ENCODE results near the gene CAMK2D. TPM values are rescaled to one million over a fixed set of nuclear protein-coding genes. Genes with fewer than 3 reads are reported as not detected.

Gene CAMK2D
- total RNA-seq, 1 donor = 207 TPM

DNA sequence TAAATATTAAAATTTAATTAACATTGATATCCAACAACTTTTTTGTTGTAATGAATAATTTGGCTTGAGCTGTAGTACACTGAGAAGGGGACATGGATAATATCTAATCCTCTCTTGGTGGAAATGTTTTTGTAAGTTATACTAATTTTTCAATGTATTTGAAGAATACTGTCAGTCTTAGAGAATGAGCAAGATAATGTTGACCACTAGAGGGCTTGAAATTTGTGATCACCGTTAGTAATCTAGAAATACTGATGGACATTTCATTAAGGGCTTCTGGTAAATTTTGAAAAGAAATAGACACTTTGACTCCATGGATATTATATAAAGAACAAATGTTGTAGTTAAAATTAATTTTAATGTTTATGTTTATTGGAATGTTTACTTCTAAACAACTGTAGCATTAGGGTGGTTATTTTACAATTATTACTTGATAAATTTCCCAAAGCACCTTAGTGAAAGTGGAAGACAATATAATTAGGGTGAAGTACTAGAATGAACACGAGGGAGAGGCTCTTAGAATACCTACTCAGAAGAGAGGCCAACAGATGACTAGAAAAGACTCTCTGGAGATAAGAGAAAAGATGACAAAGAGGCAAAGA is 20.0 kb upstream of the CAMK2D start:
- Histone ChIP-seq H2AFZ (ENCODE audit: low read length) (no peak overlapping the region), H3K4me1 (ENCODE audit: insufficient read depth, low read length) (peaks cover 15% of the 10 kb centered on the region), H3K79me2 (ENCODE audit: insufficient read depth, low read length) (no peaks in the 10 kb centered on the region), H4K20me1 (ENCODE audit: insufficient read depth, low read length) (no peaks in the 10 kb centered on the region), H3K27me3 (ENCODE audit: insufficient read depth, low read length) (no peaks in the 10 kb centered on the region), H3K27ac (ENCODE audit: low read depth, low read length) (no peak overlapping the region), H3K36me3 (ENCODE audit: insufficient read depth, low read length) (no peaks in the 10 kb centered on the region), H3K9me3 (ENCODE audit: low read depth, low read length) (no peaks in the 10 kb centered on the region), H3K4me3 (ENCODE audit: insufficient read depth, low read length) (no peak overlapping the region), H3K4me2 (ENCODE audit: insufficient read depth, low read length) (no peak overlapping the region)
- DNase-seq (ENCODE audit: insufficient read length, low spot score, missing footprints) = no peak
- TF ChIP-seq, protein P1, sequence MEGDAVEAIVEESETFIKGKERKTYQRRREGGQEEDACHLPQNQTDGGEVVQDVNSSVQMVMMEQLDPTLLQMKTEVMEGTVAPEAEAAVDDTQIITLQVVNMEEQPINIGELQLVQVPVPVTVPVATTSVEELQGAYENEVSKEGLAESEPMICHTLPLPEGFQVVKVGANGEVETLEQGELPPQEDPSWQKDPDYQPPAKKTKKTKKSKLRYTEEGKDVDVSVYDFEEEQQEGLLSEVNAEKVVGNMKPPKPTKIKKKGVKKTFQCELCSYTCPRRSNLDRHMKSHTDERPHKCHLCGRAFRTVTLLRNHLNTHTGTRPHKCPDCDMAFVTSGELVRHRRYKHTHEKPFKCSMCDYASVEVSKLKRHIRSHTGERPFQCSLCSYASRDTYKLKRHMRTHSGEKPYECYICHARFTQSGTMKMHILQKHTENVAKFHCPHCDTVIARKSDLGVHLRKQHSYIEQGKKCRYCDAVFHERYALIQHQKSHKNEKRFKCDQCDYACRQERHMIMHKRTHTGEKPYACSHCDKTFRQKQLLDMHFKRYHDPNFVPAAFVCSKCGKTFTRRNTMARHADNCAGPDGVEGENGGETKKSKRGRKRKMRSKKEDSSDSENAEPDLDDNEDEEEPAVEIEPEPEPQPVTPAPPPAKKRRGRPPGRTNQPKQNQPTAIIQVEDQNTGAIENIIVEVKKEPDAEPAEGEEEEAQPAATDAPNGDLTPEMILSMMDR (IDR thresholded peaks at IDR 0.05; ENCODE audit: extremely low read depth, low read depth, low read length) = peak; percentile 64

DNA sequence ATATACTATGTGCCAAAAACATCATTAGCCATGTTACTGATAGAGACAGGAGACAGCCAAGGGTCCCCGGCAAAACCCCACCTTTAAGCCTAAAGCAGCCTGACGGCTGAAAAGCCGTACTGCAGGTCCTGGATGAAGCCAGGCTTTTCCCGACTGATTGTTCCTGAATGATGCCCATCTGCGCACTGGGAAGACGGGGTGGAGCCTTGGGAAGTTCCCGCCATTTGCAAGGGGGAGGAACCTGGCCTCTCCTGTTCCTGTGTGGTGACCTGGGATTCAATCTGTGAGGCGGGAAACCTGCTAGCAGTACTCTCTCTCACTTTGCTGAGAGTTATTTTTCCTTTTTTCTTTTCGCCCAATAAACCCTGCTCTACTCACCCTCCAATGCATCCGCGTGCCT is 15.1 kb upstream of the CAMK2D start:
- Histone ChIP-seq H3K27me3 (ENCODE audit: insufficient read depth, low read length) (no peaks in the 10 kb centered on the region), H3K79me2 (ENCODE audit: insufficient read depth, low read length) (no peaks in the 10 kb centered on the region), H2AFZ (ENCODE audit: low read length) (no peak overlapping the region), H3K4me3 (ENCODE audit: insufficient read depth, low read length) (no peak overlapping the region), H3K36me3 (ENCODE audit: insufficient read depth, low read length) (no peaks in the 10 kb centered on the region), H3K4me1 (ENCODE audit: insufficient read depth, low read length) (no peaks in the 10 kb centered on the region), H3K4me2 (ENCODE audit: insufficient read depth, low read length) (no peak overlapping the region), H4K20me1 (ENCODE audit: insufficient read depth, low read length) (no peaks in the 10 kb centered on the region), H3K9me3 (ENCODE audit: low read depth, low read length) (no peaks in the 10 kb centered on the region), H3K27ac (ENCODE audit: low read depth, low read length) (no peak overlapping the region)
- no peak for DNase-seq (ENCODE audit: insufficient read length, low spot score, missing footprints)
- TF ChIP-seq, protein P1 (IDR thresholded peaks at IDR 0.05; ENCODE audit: extremely low read depth, low read depth, low read length) = no peak

DNA sequence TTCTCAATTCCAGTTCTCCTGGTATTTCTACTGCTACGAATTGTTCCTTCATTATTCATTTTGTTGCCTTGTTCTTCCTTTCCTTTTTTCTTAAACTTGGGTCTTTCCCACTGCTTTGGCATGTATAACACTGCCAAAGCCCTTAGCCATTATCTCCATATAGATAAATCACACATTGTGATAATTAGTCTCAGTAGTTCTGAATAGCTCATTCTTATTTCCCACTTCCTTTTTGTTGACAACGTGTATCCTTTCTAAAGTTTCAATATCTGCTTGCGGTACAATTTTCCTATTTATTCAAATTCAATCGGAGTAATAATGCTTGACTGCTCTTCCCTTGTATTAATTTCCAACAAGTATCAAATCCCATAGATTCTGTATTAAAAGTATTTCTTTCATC is 14.5 kb upstream of the CAMK2D start:
- H3K36me3 ChIP-seq (ENCODE audit: insufficient read depth, low read length) = no peaks in the 10 kb centered on the region
- no peak for DNase-seq (ENCODE audit: insufficient read length, low spot score, missing footprints)
- no peak overlapping the region for H3K4me3 ChIP-seq (ENCODE audit: insufficient read depth, low read length)
- no peak overlapping the region for H2AFZ ChIP-seq (ENCODE audit: low read length)
- no peak overlapping the region for H3K4me2 ChIP-seq (ENCODE audit: insufficient read depth, low read length)
- H3K27me3 ChIP-seq (ENCODE audit: insufficient read depth, low read length) = no peaks in the 10 kb centered on the region
- TF ChIP-seq, protein P1 (IDR thresholded peaks at IDR 0.05; ENCODE audit: extremely low read depth, low read depth, low read length) = no peak
- H3K27ac ChIP-seq (ENCODE audit: low read depth, low read length) = no peak overlapping the region
- H3K79me2 ChIP-seq (ENCODE audit: insufficient read depth, low read length) = no peaks in the 10 kb centered on the region
- H3K9me3 ChIP-seq (ENCODE audit: low read depth, low read length) = no peaks in the 10 kb centered on the region
- H4K20me1 ChIP-seq (ENCODE audit: insufficient read depth, low read length) = no peaks in the 10 kb centered on the region
- no peaks in the 10 kb centered on the region for H3K4me1 ChIP-seq (ENCODE audit: insufficient read depth, low read length)

DNA sequence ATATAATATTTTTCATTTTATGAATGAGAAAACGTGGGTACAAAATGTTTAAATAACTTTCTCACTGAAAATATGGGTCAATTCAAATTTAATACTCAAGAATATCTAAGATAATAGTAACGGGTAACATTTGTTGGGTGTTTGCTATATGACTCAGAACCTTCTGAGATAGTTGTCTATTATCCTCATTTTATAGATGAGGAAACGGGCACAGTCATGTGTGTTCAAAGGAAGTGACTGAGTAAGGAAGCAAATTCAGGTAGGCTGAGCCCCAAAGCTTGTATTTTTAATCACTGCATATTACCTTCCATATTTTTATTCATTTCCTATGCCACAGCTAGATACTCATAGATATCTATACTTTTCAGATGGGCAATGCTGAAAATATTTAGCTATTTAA is 12.2 kb upstream of the CAMK2D start:
- Histone ChIP-seq H3K27me3 (ENCODE audit: insufficient read depth, low read length) (no peaks in the 10 kb centered on the region), H3K9me3 (ENCODE audit: low read depth, low read length) (no peaks in the 10 kb centered on the region), H3K27ac (ENCODE audit: low read depth, low read length) (no peak overlapping the region), H4K20me1 (ENCODE audit: insufficient read depth, low read length) (no peaks in the 10 kb centered on the region), H3K4me1 (ENCODE audit: insufficient read depth, low read length) (no peaks in the 10 kb centered on the region), H3K79me2 (ENCODE audit: insufficient read depth, low read length) (no peaks in the 10 kb centered on the region), H3K36me3 (ENCODE audit: insufficient read depth, low read length) (no peaks in the 10 kb centered on the region), H3K4me3 (ENCODE audit: insufficient read depth, low read length) (no peak overlapping the region), H2AFZ (ENCODE audit: low read length) (no peak overlapping the region), H3K4me2 (ENCODE audit: insufficient read depth, low read length) (no peak overlapping the region)
- TF ChIP-seq, protein P1 (IDR thresholded peaks at IDR 0.05; ENCODE audit: extremely low read depth, low read depth, low read length) = no peak
- no peak for DNase-seq (ENCODE audit: insufficient read length, low spot score, missing footprints)

Measured in osteoblast (primary cell).